Stomach (tissue), 4 donors: ENCODE measurements around the gene CLSTN2.

Experiments
- CTCF ChIP-seq, 7 experiments: fragments of 450-650 bp in 4 of 7; fragments of 200-600 bp in 3 of 7; sonication (generic) in 3 of 7; IDR thresholded peaks; one replicate each; pipeline ENCODE4 v1.5.1; 2016 to 2019; ENCODE audit warnings: antibody characterized with exemption in 7 of 7, control low read depth in 2 of 7, mild to moderate bottlenecking in 1 of 7
- POLR2A ChIP-seq, 4 donors: fragments of 450-650 bp; IDR thresholded peaks; one replicate each; pipeline ENCODE4 v1.6.1; 2016; ENCODE audit warnings: antibody characterized with exemption in 4 of 4, control low read depth in 2 of 4, mild to moderate bottlenecking in 1 of 4, moderate library complexity in 1 of 4
- POLR2AphosphoS5 ChIP-seq, 3 donors: sonication (generic); formaldehyde crosslinking; IDR thresholded peaks; one replicate each; pipeline ENCODE4 v1.6.1; 2016; ENCODE audit warnings: antibody characterized with exemption in 3 of 3

GRCh38 chr3:140494970-140495369, 560.0 kb downstream of the CLSTN2 start:
- TF ChIP-seq POLR2A (IDR thresholded peaks at IDR 0.05) (no peak), POLR2AphosphoS5 (IDR thresholded peaks at IDR 0.05) (no peak), CTCF (IDR thresholded peaks at IDR 0.05) (no peak)
